Naive B cell (primary cell): ENCODE measurements around the gene KCNJ8. TPM values are rescaled to one million over a fixed set of nuclear protein-coding genes. Genes with fewer than 3 reads are reported as not detected.

Source experiments
- ATAC-seq, 2 donors: fragments of 150-1000 bp; cut with Tn5 transposase; 2 replicates each; pipeline ENCODE4 v1.10.0; 2021; ENCODE audit warnings: low read depth in 2 of 2, mild to moderate bottlenecking in 2 of 2, moderate library complexity in 2 of 2
- DNase-seq: peaks from one replicate; pipeline ENCODE4 v3.0.0; 2022
- H3K27ac Mint-ChIP-seq, 6 donors: one replicate each; pipeline ENCODE4 v1.8.0; 2020 to 2022; ENCODE audit warnings: mild to moderate bottlenecking in 6 of 6, mixed read lengths in 6 of 6, moderate library complexity in 5 of 6, inconsistent platforms in 2 of 6
- H3K27me3 Mint-ChIP-seq, 3 donors: one replicate each; pipeline ENCODE4 v1.8.0; 2021 to 2022; ENCODE audit warnings: mixed read lengths in 3 of 3, mild to moderate bottlenecking in 1 of 3
- H3K36me3 Mint-ChIP-seq, 2 donors: one replicate each; pipeline ENCODE4 v1.8.0; 2020 to 2022; ENCODE audit warnings: mixed read lengths in 2 of 2, inconsistent platforms in 1 of 2, mild to moderate bottlenecking in 1 of 2
- H3K4me1 Mint-ChIP-seq, 3 donors: one replicate each; pipeline ENCODE4 v1.8.0; 2020 to 2022; ENCODE audit warnings: mixed read lengths in 3 of 3, inconsistent platforms in 1 of 3, mild to moderate bottlenecking in 1 of 3, moderate library complexity in 1 of 3
- H3K4me3 Mint-ChIP-seq, 8 donors: one replicate each; pipeline ENCODE4 v1.8.0; 2020 to 2022; ENCODE audit warnings: mild to moderate bottlenecking in 8 of 8, mixed read lengths in 8 of 8, moderate library complexity in 8 of 8, inconsistent platforms in 2 of 8
- H3K9me3 Mint-ChIP-seq, 7 donors: one replicate each; pipeline ENCODE4 v1.8.0; 2020 to 2022; ENCODE audit warnings: mixed read lengths in 7 of 7, mild to moderate bottlenecking in 5 of 7, inconsistent platforms in 2 of 7, moderate library complexity in 1 of 7
- polyA plus RNA-seq, 6 donors: library from polyadenylated mRNA; unstranded; fragments of 300-500 nt; fragmentation: Illumina TruSeq; gene quantifications; one replicate each; pipeline ENCODE4 v1.2.3, GENCODE V29; 2021; ENCODE audit warnings: low read depth in 6 of 6

The KCNJ8 gene
- polyA plus RNA-seq, 6 donors from 2014 or later = not detected

DNA sequence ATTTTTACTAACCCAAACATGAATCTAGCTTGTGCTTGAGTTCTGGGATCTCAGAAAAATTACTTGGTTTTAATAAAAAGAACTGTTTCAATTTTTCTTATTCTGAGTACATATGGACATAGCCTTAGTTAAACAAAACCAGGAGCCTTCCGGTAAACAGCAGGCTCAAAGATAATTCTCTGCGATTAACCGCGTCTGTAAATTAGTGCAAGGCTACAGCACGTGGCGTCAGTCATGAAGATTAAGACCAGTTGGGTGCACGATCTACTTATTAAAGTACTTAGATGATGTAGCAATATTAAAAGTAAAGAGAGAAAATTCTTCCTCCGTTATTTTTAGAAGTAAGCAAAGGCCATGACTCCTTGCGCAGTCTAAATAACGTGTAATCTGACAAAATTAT lies 700 bp downstream of the KCNJ8 start:
- DNase-seq (no peak), ATAC-seq (no peak)
- H3K4me3 Mint-ChIP-seq = no peak overlapping the region
- peaks cover 0 to 2% (median 0%) of the 10 kb centered on the region in 7 donors for H3K9me3 Mint-ChIP-seq
- no peaks in the 10 kb centered on the region for H3K36me3 Mint-ChIP-seq
- peaks cover 0 to 4% (median 0%) of the 10 kb centered on the region in 3 donors for H3K4me1 Mint-ChIP-seq
- H3K27me3 Mint-ChIP-seq = peaks cover 43 to 60% (median 53%) of the 10 kb centered on the region in 3 donors
- H3K27ac Mint-ChIP-seq = no peak overlapping the region

DNA sequence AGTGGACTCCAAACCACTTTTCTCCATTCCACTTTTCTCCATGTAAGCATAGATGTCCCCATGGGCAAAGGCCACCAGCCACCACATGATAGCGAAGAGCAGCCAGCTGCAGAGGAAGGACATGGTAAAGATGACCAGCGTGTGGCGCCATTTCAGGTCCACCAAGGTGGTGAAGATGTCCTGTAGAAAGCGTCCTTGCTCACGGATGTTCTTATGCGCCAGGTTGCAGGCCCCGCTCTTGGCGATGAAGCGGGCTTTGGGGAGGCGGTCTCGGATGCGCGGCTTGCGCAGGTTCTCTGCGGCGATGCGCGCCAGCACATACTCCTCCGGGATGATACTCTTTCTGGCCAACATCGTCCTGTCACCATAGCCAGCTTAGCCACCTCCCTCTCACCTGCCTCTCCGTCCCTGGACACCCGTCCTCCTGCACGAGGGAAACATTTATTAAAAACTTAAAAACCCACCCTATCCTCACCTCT lies 1.2 kb downstream of the KCNJ8 start:
- peaks cover 0 to 4% (median 0%) of the 10 kb centered on the region in 7 donors for H3K9me3 Mint-ChIP-seq
- DNase-seq (no peak), ATAC-seq (no peak)
- H3K4me1 Mint-ChIP-seq = peaks cover 0 to 4% (median 0%) of the 10 kb centered on the region in 3 donors
- H3K36me3 Mint-ChIP-seq = no peaks in the 10 kb centered on the region
- H3K27ac Mint-ChIP-seq = no peak overlapping the region
- H3K4me3 Mint-ChIP-seq = no peak overlapping the region
- peaks cover 43 to 59% (median 53%) of the 10 kb centered on the region in 3 donors for H3K27me3 Mint-ChIP-seq

DNA sequence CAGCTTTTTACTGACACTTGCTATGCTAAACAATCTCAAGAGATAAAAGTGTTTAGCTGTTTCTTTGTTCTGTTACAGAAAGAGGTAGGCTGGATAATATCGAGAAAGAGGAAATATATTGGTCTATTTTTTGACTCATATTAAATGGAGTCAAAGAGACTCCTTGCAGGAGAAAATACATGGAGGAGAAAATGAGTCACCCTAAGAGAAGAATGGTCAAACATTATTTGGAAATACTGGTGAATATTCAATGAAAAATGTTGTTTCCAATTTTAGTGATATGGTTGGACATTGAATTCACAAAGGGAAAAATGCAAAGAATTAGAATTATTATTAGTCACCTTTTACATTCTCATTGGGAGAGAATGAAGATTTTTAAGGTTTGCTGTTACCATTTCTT lies 3.2 kb downstream of the KCNJ8 start:
- no peak for DNase-seq
- Mint-ChIP-seq H3K4me3 (no peak overlapping the region), H3K27me3 (peaks cover 35 to 42% (median 39%) of the 10 kb centered on the region in 3 donors), H3K27ac (no peak overlapping the region), H3K9me3 (peaks cover 0 to 5% (median 0%) of the 10 kb centered on the region in 7 donors), H3K36me3 (no peaks in the 10 kb centered on the region), H3K4me1 (peaks cover 0 to 4% (median 0%) of the 10 kb centered on the region in 3 donors)
- ATAC-seq = no peak

DNA sequence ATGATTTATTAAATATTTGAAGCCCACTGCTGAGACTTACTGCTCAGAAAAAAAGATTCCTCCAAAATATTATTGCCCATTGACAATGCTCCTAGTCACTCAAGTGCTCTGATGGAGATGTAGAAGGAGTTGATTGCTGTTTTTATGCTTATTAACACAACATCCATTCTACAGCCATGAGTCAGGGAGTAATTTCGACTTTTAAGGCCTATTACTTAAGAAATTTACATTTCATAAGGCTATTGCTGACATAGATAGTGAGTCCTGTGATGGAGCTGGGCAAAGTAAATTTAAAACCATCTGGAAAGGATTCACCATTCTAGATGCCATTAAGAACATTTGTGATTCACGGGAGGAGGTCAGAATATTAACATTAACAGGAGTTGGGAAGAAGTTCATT lies 5.2 kb downstream of the KCNJ8 start:
- no peak for ATAC-seq
- H3K9me3 Mint-ChIP-seq = peaks cover 0 to 5% (median 0%) of the 10 kb centered on the region in 7 donors
- peaks cover 0 to 4% (median 0%) of the 10 kb centered on the region in 3 donors for H3K4me1 Mint-ChIP-seq
- DNase-seq = no peak
- peaks cover 21 to 28% (median 26%) of the 10 kb centered on the region in 3 donors for H3K27me3 Mint-ChIP-seq
- H3K36me3 Mint-ChIP-seq = no peaks in the 10 kb centered on the region
- no peak overlapping the region for H3K4me3 Mint-ChIP-seq
- no peak overlapping the region for H3K27ac Mint-ChIP-seq

DNA sequence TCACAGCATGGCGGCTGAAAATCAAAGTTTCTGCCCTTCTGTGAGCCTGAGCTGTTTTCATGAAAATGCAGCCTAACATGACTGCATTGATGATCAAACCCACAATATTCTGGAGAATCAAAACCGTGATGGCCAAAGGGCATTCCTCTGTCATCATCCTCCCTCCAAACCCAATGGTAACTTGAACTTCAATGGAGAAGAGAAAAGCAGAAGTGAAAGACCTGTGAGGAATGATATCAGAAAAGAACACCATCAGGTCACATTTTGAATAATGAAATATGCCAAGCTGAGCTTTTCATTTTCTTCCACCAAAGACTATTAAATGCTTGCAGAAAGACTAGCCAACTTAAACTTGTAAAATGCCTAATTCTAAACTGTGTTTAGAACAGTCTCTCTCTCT lies 8.1 kb downstream of the KCNJ8 start:
- peaks cover 8 to 16% (median 8%) of the 10 kb centered on the region in 3 donors for H3K27me3 Mint-ChIP-seq
- H3K4me1 Mint-ChIP-seq = no peaks in the 10 kb centered on the region
- no peak overlapping the region for H3K27ac Mint-ChIP-seq
- no peaks in the 10 kb centered on the region for H3K36me3 Mint-ChIP-seq
- no peak overlapping the region for H3K4me3 Mint-ChIP-seq
- H3K9me3 Mint-ChIP-seq = peaks cover 0 to 5% (median 0%) of the 10 kb centered on the region in 7 donors
- no peak for DNase-seq
- no peak for ATAC-seq

DNA sequence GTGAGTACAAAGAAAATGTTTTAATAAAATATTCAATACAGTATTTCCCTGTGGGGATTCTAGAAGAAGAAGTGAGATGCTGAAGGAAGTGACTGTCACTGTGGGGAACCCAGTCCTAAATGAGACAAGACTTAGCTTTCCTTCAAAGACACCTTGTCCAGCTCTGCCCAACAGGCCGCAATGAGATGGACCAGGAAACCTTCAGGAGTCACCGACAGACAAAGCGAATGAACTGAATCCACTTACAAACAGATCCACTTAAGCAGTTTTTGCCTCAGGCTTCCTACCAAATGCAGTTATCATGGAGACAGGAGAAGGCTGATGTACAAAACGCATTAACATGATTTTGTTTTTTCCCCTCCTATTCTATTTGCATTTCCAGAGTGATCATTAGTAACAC lies 9.6 kb downstream of the KCNJ8 start:
- H3K9me3 Mint-ChIP-seq = peaks cover 0 to 5% (median 0%) of the 10 kb centered on the region in 7 donors
- DNase-seq (no peak), ATAC-seq (no peak)
- no peaks in the 10 kb centered on the region for H3K4me1 Mint-ChIP-seq
- no peak overlapping the region for H3K4me3 Mint-ChIP-seq
- no peak overlapping the region for H3K27ac Mint-ChIP-seq
- H3K27me3 Mint-ChIP-seq = peaks cover 0 to 10% (median 8%) of the 10 kb centered on the region in 3 donors
- H3K36me3 Mint-ChIP-seq = no peaks in the 10 kb centered on the region

DNA sequence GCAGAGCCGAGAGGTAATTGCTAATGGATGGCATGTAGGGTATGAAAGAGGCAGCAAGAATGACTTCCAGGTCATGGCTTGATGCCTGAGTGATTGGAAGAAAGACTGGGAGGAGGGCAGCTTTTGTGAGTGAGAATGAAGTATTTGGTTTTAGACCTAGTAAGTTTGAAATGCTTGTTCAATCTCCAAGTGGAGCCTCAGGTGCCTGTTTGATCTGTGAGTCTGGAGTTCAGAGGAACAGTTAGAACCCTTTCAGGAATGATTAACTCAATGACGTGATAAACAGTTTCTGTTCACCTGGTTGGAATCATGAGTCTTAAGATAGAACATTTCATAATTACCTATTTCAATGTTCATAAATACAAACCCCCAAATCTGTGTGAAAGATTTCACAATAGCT lies 10.4 kb downstream of the KCNJ8 start:
- Mint-ChIP-seq H3K4me3 (no peak overlapping the region), H3K4me1 (no peaks in the 10 kb centered on the region), H3K27ac (no peak overlapping the region), H3K36me3 (no peaks in the 10 kb centered on the region), H3K27me3 (peaks cover 0 to 5% (median under 1%) of the 10 kb centered on the region in 3 donors), H3K9me3 (peaks cover 0 to 7% (median 1%) of the 10 kb centered on the region in 7 donors)
- DNase-seq (no peak), ATAC-seq (no peak)

DNA sequence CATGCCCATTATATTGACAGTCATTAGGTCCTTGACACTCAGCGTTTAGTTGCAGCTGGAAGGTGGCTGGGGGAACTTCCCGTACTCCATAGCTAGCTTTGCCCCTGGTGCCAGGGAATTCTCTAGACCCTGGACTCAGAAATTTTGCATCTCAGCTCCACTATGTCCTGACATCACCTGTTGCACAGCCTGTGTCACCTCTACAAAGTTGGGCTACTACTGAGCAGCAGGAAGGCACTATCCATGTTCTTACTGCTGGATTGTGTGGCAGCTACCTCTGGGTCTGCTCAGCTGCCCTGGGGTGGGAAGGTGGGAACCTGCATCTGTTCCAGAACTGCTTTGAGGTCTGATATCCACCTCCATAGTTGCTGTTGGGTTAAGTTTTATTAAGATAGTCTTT lies 11.0 kb downstream of the KCNJ8 start:
- DNase-seq (no peak), ATAC-seq (no peak)
- H3K36me3 Mint-ChIP-seq = no peaks in the 10 kb centered on the region

DNA sequence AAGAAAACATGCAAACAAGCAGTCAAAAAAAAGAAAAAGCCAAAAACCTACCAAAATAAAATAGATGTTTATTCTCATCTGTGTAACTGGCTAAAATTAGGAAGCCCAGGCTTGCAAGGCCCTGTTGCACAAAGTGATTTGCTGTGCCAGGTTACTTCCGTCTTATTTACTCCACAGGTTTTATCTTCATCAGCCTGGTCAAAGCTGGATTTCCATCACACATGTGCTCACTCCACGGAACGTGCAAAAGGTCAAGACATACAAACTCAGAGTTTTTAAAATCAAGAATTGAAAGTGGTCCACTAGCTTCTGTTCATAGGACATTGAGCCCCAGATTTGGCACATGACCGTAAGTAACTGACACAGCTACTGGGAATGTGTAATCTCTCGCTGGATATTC lies 14.8 kb downstream of the KCNJ8 start:
- Mint-ChIP-seq H3K27ac (no peak overlapping the region), H3K4me1 (no peaks in the 10 kb centered on the region), H3K9me3 (peaks cover 0 to 7% (median 0%) of the 10 kb centered on the region in 7 donors), H3K4me3 (no peak overlapping the region), H3K27me3 (peaks cover 0 to 5% (median 0%) of the 10 kb centered on the region in 3 donors), H3K36me3 (no peaks in the 10 kb centered on the region)
- no peak for ATAC-seq
- no peak for DNase-seq

More for the DNA sequence above, 11.0 kb downstream of the KCNJ8 start:
- Mint-ChIP-seq H3K4me1 (no peaks in the 10 kb centered on the region), H3K27me3 (peaks cover 0 to 5% (median 0%) of the 10 kb centered on the region in 3 donors), H3K27ac (no peak overlapping the region), H3K4me3 (no peak overlapping the region), H3K9me3 (peaks cover 0 to 7% (median 1%) of the 10 kb centered on the region in 7 donors)

DNA sequence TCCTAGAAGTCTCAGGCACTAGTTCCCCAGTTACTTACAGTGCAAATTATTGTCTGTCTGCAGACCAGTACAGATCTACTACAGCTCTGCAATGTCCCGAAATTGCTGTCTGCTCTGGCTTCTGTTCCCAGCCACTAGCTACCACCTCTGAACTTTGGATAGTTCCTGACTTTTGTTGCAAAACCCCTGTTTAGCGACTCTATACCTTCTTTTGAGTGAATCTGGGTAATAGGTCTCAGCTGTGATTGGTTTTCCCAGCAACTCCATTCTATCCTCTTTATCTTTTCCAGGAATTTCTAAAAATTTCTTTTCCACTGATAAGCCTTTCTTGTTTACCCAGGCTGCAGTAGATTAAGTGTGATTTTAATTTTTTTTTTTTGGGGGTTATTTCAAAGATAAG lies 16.8 kb downstream of the KCNJ8 start:
- Mint-ChIP-seq H3K27me3 (no peaks in the 10 kb centered on the region), H3K36me3 (no peaks in the 10 kb centered on the region), H3K9me3 (peaks cover 0 to 12% (median 0%) of the 10 kb centered on the region in 7 donors), H3K4me1 (no peaks in the 10 kb centered on the region), H3K27ac (no peak overlapping the region), H3K4me3 (no peak overlapping the region)
- DNase-seq (no peak), ATAC-seq (no peak)

DNA sequence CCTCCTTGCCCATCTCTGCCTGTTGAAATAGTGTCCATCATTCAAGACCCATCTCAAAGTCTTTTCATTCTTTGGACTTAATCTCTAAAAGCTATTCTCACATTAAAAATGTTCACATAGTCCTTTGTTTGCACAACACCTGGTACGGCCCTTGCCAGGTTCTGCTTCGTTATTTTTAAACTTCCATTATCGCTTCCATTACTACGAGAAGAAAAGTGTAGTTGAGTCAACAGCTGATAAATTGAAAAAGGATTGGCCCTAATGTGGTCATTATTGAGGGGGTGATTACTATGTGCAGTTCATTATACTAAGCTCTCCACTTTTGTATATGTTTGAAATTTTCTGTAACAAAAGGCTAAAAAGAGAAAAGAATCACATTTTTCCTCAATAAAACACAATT lies 17.8 kb downstream of the KCNJ8 start:
- no peaks in the 10 kb centered on the region for H3K27me3 Mint-ChIP-seq
- H3K36me3 Mint-ChIP-seq = no peaks in the 10 kb centered on the region
- DNase-seq = no peak
- H3K4me1 Mint-ChIP-seq = no peaks in the 10 kb centered on the region
- H3K9me3 Mint-ChIP-seq = peaks cover 0 to 12% (median 0%) of the 10 kb centered on the region in 7 donors
- H3K27ac Mint-ChIP-seq = no peak overlapping the region
- H3K4me3 Mint-ChIP-seq = no peak overlapping the region
- no peak for ATAC-seq

DNA sequence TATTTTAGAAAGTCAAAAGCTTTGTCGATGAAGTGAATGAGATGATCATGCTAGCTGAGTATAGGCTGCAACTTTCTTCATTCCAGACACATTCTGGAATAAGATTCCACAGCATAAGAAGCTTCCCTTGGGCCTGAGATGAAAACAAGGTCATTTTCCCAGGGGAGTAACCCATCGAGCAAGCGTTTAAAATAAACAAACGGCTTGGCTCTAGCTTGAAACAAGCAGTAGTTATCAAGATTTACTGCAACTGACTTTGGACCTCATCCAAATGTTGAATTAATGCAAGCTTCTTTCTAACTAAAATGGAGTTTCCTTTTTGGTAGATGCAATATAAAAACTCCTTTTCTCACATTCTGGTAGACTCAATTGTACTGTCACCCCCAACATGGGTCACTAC lies 23.0 kb downstream of the KCNJ8 start:
- ATAC-seq = no peak
- no peaks in the 10 kb centered on the region for H3K27me3 Mint-ChIP-seq

DNA sequence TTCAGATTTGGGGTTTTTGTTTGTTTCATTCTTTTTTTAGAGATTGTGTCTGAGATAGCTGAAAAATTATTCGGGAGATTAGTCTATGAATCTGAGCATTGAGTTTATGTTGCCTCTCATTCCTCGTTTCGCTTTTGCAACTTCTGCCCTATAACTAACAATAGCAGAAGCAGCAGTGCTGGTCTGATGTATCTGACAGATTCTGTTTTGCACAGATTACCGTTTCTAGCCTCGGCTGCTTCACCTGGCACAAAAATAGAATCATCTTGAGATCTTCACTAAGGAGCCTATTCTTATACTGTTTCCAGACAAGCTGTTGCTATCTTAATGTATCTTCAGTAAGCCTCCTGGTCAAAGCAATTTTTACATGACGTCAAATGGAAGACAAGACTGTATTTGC lies 29.2 kb downstream of the KCNJ8 start:
- H3K36me3 Mint-ChIP-seq = no peaks in the 10 kb centered on the region
- DNase-seq = no peak
- no peak for ATAC-seq
- H3K27ac Mint-ChIP-seq = no peak overlapping the region
- no peak overlapping the region for H3K4me3 Mint-ChIP-seq
- peaks cover 6 to 11% (median 6%) of the 10 kb centered on the region in 3 donors for H3K27me3 Mint-ChIP-seq
- H3K4me1 Mint-ChIP-seq = no peaks in the 10 kb centered on the region
- H3K9me3 Mint-ChIP-seq = peaks cover 2 to 20% (median 11%) of the 10 kb centered on the region in 7 donors

More for the DNA sequence above, 23.0 kb downstream of the KCNJ8 start:
- H3K9me3 Mint-ChIP-seq = peaks cover 0 to 5% (median 3%) of the 10 kb centered on the region in 7 donors
- H3K4me3 Mint-ChIP-seq = no peak overlapping the region
- H3K4me1 Mint-ChIP-seq = no peaks in the 10 kb centered on the region
- DNase-seq = no peak
- no peak overlapping the region for H3K27ac Mint-ChIP-seq
- H3K36me3 Mint-ChIP-seq = no peaks in the 10 kb centered on the region

DNA sequence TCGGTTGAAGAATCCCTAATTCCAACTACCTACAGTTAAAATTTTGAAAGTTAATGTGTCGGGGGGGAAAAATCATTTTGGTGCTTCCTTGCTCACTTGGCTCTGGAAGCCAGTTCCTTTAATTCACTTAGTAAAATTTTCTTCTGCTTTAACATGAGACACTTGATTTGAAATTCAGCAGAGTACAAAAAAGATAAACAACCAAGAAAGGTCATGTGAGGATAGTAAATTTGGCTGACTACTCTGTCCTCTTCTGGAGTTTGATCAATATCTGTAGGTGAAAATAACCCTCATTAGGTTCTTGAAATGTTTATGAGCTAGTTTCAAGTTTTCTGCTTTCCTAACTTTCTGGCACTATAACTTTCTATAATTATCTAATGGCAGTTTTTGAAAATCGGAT lies 43.4 kb downstream of the KCNJ8 start:
- Mint-ChIP-seq H3K27ac (peak overlapping the region in 1 of 6 donors; percentile 62), H3K36me3 (no peaks in the 10 kb centered on the region), H3K9me3 (peaks cover 0 to 27% (median 6%) of the 10 kb centered on the region in 7 donors), H3K4me3 (no peak overlapping the region), H3K4me1 (no peaks in the 10 kb centered on the region), H3K27me3 (peaks cover 0 to 9% (median 0%) of the 10 kb centered on the region in 3 donors)
- ATAC-seq (no peak), DNase-seq (no peak)
